C4-2B (cell line): ENCODE results near the gene HSFX3.
"Not testable (repeated sequence)": the region's sequence is repeated elsewhere in the genome, so short reads cannot be mapped to it uniquely, and the experiment has no call there.

ENCODE experiments used
- ZFX ChIP-seq: fragments of 450-650 bp; IDR thresholded peaks from 2 replicates; pipeline ENCODE4 v1.6.1; 2017
- TF ChIP-seq, protein P1 (sequence below): fragments of 450-650 bp; conservative IDR thresholded peaks from 2 replicates; pipeline ENCODE4 v1.5.1; 2017; ENCODE audit warnings: mild to moderate bottlenecking

GRCh38 chrX:149587359-149587758, 37.6 kb upstream of the HSFX3 start, which contains the start of gene MAGEA9B:
- TF ChIP-seq, protein P1, sequence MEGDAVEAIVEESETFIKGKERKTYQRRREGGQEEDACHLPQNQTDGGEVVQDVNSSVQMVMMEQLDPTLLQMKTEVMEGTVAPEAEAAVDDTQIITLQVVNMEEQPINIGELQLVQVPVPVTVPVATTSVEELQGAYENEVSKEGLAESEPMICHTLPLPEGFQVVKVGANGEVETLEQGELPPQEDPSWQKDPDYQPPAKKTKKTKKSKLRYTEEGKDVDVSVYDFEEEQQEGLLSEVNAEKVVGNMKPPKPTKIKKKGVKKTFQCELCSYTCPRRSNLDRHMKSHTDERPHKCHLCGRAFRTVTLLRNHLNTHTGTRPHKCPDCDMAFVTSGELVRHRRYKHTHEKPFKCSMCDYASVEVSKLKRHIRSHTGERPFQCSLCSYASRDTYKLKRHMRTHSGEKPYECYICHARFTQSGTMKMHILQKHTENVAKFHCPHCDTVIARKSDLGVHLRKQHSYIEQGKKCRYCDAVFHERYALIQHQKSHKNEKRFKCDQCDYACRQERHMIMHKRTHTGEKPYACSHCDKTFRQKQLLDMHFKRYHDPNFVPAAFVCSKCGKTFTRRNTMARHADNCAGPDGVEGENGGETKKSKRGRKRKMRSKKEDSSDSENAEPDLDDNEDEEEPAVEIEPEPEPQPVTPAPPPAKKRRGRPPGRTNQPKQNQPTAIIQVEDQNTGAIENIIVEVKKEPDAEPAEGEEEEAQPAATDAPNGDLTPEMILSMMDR = not testable (repeated sequence)
- TF ChIP-seq ZFX = not testable (repeated sequence)
